ENCODE data around the gene SHANK2.

SHANK2 gene

GRCh38 chr11:71249301-71249700, 3.1 kb downstream of the SHANK2 start:
- H3K9me3 Mint-ChIP-seq, result no peaks in the 10 kb centered on the region
- H3K27ac Mint-ChIP-seq, result no peak overlapping the region
- peaks cover 74% of the 10 kb centered on the region for H3K27me3 Mint-ChIP-seq (ENCODE audit: low read depth, poor library complexity)
- DNase-seq, result no peak
- H3K4me3 Mint-ChIP-seq, result no peak overlapping the region
- no peak for TF ChIP-seq CTCF (IDR thresholded peaks at IDR 0.05)
- H3K4me1 Mint-ChIP-seq, result peaks cover 38% of the 10 kb centered on the region
- no peaks in the 10 kb centered on the region for H3K36me3 Mint-ChIP-seq (ENCODE audit: low read depth)

- Mint-ChIP-seq H3K4me3 (no peak overlapping the region), H3K27me3 (ENCODE audit: low read depth, poor library complexity) (peaks cover 68% of the 10 kb centered on the region), H3K4me1 (peaks cover 41% of the 10 kb centered on the region), H3K36me3 (ENCODE audit: low read depth) (no peaks in the 10 kb centered on the region), H3K27ac (no peak overlapping the region), H3K9me3 (no peaks in the 10 kb centered on the region)
- DNase-seq, result no peak
- no peak for TF ChIP-seq CTCF (IDR thresholded peaks at IDR 0.05)
Measured at GRCh38 chr11:71248656-71249055, 3.7 kb downstream of the SHANK2 start.

GRCh38 chr11:71248251-71248570, 4.2 kb downstream of the SHANK2 start:
- TF ChIP-seq CTCF (IDR thresholded peaks at IDR 0.05), result no peak
- DNase-seq, result no peak
- Mint-ChIP-seq H3K9me3 (no peaks in the 10 kb centered on the region), H3K27me3 (ENCODE audit: low read depth, poor library complexity) (peaks cover 67% of the 10 kb centered on the region), H3K4me1 (peaks cover 37% of the 10 kb centered on the region), H3K4me3 (no peak overlapping the region), H3K36me3 (ENCODE audit: low read depth) (no peaks in the 10 kb centered on the region), H3K27ac (no peak overlapping the region)

- H3K27ac Mint-ChIP-seq, result no peak overlapping the region
- H3K4me1 Mint-ChIP-seq, result peaks cover 37% of the 10 kb centered on the region
- DNase-seq, result no peak
- H3K36me3 Mint-ChIP-seq (ENCODE audit: low read depth), result no peaks in the 10 kb centered on the region
- no peaks in the 10 kb centered on the region for H3K9me3 Mint-ChIP-seq
- no peak for TF ChIP-seq CTCF (IDR thresholded peaks at IDR 0.05)
- H3K27me3 Mint-ChIP-seq (ENCODE audit: low read depth, poor library complexity), result peaks cover 62% of the 10 kb centered on the region
- H3K4me3 Mint-ChIP-seq, result no peak overlapping the region
Measured at GRCh38 chr11:71247551-71248250, 4.7 kb downstream of the SHANK2 start.

- Mint-ChIP-seq H3K27ac (no peak overlapping the region), H3K27me3 (ENCODE audit: low read depth, poor library complexity) (peaks cover 56% of the 10 kb centered on the region), H3K36me3 (ENCODE audit: low read depth) (no peaks in the 10 kb centered on the region), H3K4me3 (no peak overlapping the region), H3K9me3 (no peaks in the 10 kb centered on the region), H3K4me1 (peaks cover 49% of the 10 kb centered on the region)
- no peak for TF ChIP-seq CTCF (IDR thresholded peaks at IDR 0.05)
- no peak for DNase-seq
Measured at GRCh38 chr11:71246559-71246958, 5.8 kb downstream of the SHANK2 start.

All from nephron progenitor cell (in vitro differentiated cells).